Kidney tubule cell (primary cell): ENCODE measurements around the gene TM2D3.

Experiments used
- DNase-seq: peaks from one replicate; pipeline ENCODE4 v3.0.0-alpha.2; 2018; ENCODE audit warnings: low spot score

Gene TM2D3, protein sequence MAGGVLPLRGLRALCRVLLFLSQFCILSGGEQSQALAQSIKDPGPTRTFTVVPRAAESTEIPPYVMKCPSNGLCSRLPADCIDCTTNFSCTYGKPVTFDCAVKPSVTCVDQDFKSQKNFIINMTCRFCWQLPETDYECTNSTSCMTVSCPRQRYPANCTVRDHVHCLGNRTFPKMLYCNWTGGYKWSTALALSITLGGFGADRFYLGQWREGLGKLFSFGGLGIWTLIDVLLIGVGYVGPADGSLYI

DNA sequence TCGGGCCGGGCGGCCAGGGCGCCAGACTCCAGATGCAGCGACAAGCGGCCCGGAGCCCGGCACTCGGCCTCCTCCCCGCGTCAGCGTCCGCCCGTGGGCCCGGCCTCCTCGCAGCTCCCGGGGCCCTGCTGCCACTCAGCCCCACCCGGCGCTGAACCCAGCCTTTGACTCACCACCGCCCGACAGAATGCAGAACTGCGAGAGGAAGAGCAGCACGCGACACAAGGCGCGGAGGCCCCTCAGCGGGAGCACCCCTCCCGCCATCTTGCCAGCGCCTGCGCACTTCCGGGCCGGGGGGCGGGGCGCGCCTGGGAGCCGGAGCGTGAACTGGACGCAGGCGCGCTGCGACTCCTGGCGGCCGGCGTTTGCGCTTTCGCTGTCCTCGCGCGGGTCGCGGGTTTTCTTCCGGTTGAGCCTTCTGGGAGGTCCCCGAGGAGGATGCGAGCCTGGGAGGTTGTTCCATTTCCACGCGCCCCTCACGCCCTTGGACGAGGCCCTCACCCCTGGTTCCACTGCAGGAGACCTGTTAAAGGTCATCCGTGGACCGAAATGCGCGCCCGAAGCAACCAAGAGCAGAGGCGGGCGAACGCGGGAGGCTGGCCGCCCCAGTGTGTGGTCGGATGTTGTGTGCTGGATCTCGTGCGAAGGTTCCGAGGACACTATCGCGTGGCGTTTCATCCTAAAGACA is at the start of gene TM2D3:
Gene TM2D3, minus strand, starts transcription at position 284 of the 688 bp plus-strand sequence. Its CDS starts 20 bp downstream, at position 264.
- DNase-seq: peak; percentile 93

DNA sequence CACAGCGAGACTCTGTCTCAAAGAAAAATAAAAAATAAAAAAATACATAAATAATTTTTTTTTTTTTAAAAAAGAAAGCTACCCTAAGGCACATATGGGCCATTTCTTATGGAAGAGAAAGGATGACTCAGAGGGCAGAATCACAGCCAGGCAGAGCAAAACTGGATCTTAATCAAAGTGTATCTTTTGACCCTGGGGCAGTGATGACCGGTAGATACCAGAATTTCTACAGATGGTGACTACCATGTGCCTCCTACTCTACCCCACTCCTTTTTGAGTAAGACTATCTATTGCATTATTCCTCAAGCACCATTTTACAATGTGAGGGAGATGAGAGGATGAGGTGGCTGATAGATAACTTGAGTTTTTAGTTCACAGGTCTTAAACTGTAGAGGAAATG is 46.1 kb upstream of the TM2D3 start:
- no peak for DNase-seq

DNA sequence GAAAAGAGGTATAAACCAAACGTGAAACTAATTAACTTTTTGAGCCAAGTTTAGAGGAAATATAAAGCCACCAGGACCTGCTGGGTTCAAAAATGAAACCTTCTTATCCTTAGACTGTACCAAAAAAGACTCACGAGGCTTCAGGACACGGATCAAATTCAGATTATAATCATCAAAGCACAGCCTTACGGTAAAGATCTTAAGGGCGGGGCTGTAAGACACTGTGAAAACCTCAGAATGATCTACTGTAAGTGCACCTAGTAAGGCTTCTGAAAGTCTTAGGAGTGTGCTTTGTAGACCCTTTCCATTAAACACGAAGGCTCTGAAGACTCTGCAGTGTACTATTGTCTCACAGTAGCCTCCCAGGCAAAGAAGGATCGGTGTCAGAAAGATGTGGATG is 45.3 kb upstream of the TM2D3 start:
- no peak for DNase-seq

DNA sequence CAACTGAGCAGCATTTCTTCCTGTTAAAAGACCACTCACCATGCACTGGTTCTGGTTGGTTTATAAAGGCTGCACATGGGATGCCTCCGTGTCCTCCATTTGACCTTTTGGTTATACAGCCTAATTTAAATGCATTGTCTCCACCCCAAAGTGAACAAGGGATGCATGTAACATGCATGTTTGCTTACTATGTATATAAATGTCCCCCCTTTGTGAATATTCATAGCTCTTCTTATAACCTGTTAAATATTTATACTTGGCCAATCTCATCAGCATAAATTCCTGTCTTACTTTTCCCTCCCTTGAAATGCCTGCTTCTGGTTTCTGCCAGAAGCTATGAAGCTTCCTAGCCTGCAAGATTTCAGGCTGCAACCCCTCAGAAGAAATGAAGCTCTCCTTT is 44.6 kb upstream of the TM2D3 start:
- no peak for DNase-seq

DNA sequence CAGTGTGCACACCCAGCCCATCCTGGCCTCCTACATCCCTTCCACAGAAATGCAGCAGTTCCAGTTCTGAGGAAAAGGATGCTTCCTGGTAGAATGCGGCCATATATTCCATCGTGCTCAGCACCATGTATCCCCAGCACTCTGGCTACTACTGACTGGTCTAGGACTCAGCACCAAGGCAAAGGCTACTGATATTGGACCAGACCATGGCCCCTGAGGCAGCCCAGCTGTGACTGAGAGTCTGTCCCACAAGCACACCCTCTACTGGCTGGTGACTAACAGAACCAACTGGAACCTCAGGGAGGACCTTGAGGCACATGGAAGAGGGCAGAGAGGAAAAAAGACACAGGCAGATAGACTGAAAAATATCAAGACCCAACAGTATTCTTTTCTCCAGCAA is 42.1 kb upstream of the TM2D3 start:
- no peak for DNase-seq

GRCh38 chr15:101692801-101693598 is 40.8 kb upstream of the TM2D3 start:
- peak; percentile 28 for DNase-seq

DNA sequence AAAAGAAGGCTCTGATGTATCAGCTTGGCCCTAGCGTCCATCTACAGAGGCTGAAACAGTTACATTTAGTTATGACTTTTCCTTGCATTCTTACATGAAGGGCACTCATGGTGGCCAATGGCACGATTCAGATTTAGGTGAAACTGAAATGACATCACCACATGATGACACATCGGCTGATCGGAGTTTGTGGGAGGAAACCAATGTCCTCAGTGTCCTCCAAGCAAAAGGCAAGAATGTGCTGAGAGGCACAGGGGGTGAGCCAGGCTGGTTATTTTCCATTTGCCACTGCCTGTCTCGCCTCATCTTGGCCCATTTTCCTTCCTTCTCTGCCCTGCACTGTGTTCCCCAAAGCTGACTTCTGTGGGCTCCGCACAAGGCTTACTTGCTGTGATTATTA is 37.7 kb upstream of the TM2D3 start:
- peak; percentile 75 for DNase-seq

DNA sequence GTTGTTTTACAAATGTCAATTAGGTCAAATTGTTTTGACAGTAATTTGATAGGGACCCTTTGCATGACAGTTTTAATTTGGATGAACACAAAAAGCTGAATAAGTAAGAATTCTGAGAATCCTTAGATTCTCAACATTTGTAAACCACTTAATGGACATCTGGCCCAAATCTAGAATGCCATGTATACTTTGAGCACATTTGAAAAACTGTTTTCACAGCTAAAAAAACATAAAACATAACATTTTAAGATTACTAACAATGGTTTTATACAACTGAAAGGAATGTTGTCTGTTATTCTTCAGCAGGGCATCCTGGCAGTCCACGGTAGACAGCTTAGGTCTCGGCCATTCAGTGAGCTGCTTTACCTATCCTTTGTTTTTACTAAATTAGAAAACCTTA is 34.5 kb upstream of the TM2D3 start:
- no peak for DNase-seq

GRCh38 chr15:101684877-101685276 is 32.7 kb upstream of the TM2D3 start:
- DNase-seq: no peak

- DNase-seq: peak; percentile 83
These were observed 32.2 kb upstream of the TM2D3 start for GRCh38 chr15:101684384-101684783.

DNA sequence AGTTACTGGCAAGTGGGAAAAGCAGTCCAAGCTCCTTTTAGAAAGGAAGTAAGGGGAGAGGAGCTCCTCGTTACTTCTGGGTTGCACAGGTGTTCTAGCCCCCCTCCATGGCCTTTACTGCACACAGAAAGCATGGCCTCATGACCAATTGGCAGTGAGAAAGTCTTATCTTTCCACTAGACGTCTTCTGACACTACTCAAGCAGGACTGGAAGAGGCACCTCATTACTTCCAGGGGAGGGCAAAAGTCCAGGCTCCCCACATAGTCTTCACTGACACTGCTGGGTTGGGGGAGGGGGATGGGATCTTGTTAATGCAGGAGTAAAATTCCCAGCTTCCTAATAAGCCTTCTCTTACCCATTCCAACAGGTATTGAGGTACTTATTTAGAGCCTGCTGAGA is 27.6 kb upstream of the TM2D3 start:
- no peak for DNase-seq

DNA sequence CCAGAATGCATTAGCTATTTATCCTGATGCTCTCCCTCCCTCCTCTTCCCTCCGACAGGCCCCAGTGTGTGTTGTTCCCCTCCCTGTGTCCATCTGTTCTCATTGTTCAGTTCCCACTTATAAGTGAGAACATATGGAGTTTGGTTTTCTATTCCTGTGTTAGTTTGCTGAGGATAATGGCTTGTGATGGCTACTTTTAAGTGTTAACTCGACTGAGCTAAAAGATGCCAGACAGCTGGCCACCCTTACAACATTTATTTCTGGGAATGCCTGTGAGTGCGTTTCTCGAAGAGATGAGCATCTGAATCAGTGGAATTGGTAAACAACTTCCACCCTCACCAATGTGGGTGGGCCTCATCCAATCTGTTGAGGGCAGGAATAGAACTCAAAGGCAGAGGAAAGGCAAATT is 24.7 kb upstream of the TM2D3 start:
- DNase-seq: no peak

GRCh38 chr15:101675796-101676582 is 23.8 kb upstream of the TM2D3 start:
- DNase-seq: peak; percentile 88

DNA sequence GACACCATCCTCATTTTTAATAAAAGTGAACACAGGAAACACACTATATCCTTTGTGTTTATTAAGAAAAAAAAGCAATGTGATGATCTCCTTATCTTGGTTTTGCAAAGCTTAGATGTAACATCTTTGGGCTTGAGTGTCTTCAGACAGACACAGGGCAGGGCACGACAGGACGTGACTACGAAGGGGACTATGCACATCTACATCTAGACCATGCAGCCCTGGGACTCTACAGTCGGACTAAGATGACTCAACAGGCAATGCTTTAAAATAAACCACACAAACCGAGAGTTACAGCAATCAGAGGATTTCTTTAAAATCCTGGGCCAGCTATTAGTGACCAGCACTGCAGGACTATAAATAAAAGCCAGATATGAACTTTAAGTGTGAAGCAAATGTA is 22.8 kb upstream of the TM2D3 start:
- peak; percentile 73 for DNase-seq

DNA sequence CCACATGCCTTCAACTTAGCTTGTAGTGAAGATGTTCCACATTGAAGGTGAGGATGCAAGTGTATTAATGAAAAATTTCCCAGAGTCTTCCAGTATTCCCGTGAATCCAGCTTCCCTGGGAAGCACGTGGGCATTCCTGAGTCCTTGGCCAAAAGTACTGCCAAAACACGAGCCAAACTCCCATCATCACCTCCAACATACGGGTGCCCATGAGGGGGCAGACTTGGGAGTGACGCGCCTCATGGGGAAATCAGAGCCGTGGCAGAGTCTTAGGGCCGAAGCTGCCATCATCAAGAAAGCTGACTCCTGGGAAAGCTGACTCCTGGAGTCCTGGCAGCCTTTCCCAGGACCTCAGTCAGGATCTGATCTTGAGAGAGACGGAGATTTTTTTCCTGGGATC is 20.1 kb upstream of the TM2D3 start:
- no peak for DNase-seq

DNA sequence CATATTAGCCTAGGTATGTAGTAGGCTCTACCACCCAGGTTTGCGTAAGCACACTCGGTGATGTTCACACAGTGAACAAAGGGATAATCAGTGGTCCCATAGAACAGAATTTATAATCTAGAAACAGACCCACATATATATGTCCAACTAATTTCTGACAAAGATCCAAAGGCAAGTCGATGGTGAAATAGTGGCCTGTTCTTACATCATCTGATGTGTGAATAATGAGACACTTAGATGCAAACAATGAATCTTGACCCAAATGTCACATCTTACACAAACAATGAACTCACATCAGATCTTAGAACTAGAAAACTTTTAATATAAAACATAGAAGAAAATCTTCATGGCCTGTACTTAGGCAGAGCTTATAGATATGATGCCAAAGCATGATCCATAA is 17.6 kb upstream of the TM2D3 start:
- DNase-seq: no peak

DNA sequence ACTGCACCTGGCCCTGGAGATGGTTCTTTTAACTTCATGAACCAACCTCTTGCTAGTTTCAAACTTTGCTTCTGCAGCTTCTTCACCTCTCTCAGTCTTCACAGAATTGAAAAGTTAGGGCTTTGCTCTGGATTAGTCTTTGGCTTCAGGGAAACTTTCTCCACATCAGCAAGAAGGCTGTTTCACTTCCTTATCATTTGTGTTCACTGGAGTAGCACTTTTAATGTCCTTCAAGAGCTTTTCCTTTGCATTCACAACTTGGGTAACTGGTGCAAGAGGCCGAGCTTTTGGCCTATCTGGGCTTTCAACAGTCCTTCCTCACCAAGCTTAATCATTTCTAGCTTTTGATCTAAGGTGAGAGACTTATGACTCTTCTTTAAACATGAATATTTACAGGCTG is 15.7 kb upstream of the TM2D3 start:
- no peak for DNase-seq

- no peak for DNase-seq
These were observed 12.2 kb upstream of the TM2D3 start for GRCh38 chr15:101664303-101664913.

DNA sequence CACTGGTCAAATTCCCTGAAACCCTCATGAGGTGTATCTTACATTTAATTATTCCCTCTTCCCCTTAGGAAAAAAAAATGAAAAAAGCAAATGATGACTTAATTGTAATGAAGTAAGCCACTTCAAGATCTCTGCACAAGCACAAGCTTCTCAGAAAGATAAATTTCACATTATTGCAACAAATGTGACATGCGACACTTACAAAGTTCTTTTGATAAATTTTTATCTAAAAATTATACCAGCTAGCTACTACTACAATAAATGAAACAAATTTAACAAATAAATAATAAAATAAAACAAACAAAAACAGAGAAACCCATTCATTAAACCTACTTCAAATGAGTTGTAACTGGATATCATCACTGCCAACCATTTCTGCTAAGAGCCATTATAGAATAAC is 10.0 kb upstream of the TM2D3 start:
- DNase-seq: no peak

GRCh38 chr15:101660005-101660404 is 7.8 kb upstream of the TM2D3 start:
- DNase-seq: no peak

- DNase-seq: peak; percentile 45
These were observed 6.0 kb upstream of the TM2D3 start for GRCh38 chr15:101657968-101658784.
